ENCODE data around the gene TRIML2.

The TRIML2 gene

DNA sequence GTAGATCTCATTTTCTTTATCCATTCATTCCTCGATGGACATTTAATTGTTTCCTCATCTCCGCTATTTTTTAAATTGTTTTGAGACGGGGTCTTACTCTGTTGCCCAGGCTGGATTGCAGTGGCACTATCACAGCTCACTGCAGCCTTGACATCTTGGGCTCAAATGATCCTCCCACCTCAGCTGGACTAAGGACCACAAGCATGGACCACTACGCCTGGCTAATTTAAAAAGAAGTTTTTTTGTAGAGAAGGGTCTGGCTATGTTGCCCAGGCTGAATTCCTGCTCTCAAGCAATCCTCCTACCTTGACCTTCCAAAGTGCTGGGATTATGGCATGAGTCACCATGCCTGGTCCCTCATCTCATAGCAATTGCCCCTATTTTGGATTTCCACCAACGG is 22.8 kb upstream of the TRIML2 start:
- TF ChIP-seq, protein P1, sequence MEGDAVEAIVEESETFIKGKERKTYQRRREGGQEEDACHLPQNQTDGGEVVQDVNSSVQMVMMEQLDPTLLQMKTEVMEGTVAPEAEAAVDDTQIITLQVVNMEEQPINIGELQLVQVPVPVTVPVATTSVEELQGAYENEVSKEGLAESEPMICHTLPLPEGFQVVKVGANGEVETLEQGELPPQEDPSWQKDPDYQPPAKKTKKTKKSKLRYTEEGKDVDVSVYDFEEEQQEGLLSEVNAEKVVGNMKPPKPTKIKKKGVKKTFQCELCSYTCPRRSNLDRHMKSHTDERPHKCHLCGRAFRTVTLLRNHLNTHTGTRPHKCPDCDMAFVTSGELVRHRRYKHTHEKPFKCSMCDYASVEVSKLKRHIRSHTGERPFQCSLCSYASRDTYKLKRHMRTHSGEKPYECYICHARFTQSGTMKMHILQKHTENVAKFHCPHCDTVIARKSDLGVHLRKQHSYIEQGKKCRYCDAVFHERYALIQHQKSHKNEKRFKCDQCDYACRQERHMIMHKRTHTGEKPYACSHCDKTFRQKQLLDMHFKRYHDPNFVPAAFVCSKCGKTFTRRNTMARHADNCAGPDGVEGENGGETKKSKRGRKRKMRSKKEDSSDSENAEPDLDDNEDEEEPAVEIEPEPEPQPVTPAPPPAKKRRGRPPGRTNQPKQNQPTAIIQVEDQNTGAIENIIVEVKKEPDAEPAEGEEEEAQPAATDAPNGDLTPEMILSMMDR (IDR thresholded peaks at IDR 0.05; ENCODE audit: insufficient read depth, low read length, poor library complexity, severe bottlenecking) = no peak
- Histone ChIP-seq H3K36me3 (ENCODE audit: control insufficient read depth, insufficient read depth, low read length) (no peaks in the 10 kb centered on the region), H3K27me3 (replicated peaks; ENCODE audit: control insufficient read depth, insufficient read depth, low read length) (no peaks in the 10 kb centered on the region), H3K4me3 (replicated peaks; ENCODE audit: low read depth, low read length) (no peak overlapping the region)
- no peak for DNase-seq (ENCODE audit: extremely low read depth, insufficient read length)

DNA sequence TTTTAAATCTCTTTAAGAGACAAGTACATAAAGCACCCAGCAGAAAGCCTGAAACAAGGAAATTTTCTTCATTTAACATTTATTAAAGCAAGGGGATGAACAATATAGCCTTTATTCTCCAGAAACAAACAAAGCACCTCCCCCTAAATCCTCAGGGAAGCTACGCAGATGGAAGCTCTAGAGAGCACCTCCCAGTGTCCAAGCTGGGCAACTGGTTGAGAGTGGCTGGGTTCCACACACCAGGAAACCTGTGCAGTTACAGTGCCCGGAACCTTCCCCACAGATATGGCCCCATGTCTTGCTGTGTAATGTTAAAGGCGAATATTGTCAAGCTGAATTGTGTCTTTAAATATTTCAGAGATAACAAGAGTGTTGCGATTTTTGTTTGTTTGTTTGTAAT is 21.0 kb upstream of the TRIML2 start:
- TF ChIP-seq, protein P1 (IDR thresholded peaks at IDR 0.05; ENCODE audit: insufficient read depth, low read length, poor library complexity, severe bottlenecking) = no peak
- no peaks in the 10 kb centered on the region for H3K36me3 ChIP-seq (ENCODE audit: control insufficient read depth, insufficient read depth, low read length)
- DNase-seq (ENCODE audit: extremely low read depth, insufficient read length) = no peak
- H3K4me3 ChIP-seq (replicated peaks; ENCODE audit: low read depth, low read length) = no peak overlapping the region
- H3K27me3 ChIP-seq (replicated peaks; ENCODE audit: control insufficient read depth, insufficient read depth, low read length) = no peaks in the 10 kb centered on the region

GRCh38 chr4:188127214-188127874 is 17.9 kb upstream of the TRIML2 start:
- DNase-seq (ENCODE audit: extremely low read depth, insufficient read length) = no peak
- no peak overlapping the region for H3K4me3 ChIP-seq (replicated peaks; ENCODE audit: low read depth, low read length)
- TF ChIP-seq, protein P1 (IDR thresholded peaks at IDR 0.05; ENCODE audit: insufficient read depth, low read length, poor library complexity, severe bottlenecking) = no peak
- H3K27me3 ChIP-seq (replicated peaks; ENCODE audit: control insufficient read depth, insufficient read depth, low read length) = no peaks in the 10 kb centered on the region
- no peaks in the 10 kb centered on the region for H3K36me3 ChIP-seq (ENCODE audit: control insufficient read depth, insufficient read depth, low read length)

- Histone ChIP-seq H3K36me3 (ENCODE audit: control insufficient read depth, insufficient read depth, low read length) (no peaks in the 10 kb centered on the region), H3K4me3 (replicated peaks; ENCODE audit: low read depth, low read length) (no peak overlapping the region), H3K27me3 (replicated peaks; ENCODE audit: control insufficient read depth, insufficient read depth, low read length) (no peaks in the 10 kb centered on the region)
- TF ChIP-seq, protein P1 (IDR thresholded peaks at IDR 0.05; ENCODE audit: insufficient read depth, low read length, poor library complexity, severe bottlenecking) = no peak
- no peak for DNase-seq (ENCODE audit: extremely low read depth, insufficient read length)
Observed at GRCh38 chr4:188121530-188121929, 12.1 kb upstream of the TRIML2 start.

DNA sequence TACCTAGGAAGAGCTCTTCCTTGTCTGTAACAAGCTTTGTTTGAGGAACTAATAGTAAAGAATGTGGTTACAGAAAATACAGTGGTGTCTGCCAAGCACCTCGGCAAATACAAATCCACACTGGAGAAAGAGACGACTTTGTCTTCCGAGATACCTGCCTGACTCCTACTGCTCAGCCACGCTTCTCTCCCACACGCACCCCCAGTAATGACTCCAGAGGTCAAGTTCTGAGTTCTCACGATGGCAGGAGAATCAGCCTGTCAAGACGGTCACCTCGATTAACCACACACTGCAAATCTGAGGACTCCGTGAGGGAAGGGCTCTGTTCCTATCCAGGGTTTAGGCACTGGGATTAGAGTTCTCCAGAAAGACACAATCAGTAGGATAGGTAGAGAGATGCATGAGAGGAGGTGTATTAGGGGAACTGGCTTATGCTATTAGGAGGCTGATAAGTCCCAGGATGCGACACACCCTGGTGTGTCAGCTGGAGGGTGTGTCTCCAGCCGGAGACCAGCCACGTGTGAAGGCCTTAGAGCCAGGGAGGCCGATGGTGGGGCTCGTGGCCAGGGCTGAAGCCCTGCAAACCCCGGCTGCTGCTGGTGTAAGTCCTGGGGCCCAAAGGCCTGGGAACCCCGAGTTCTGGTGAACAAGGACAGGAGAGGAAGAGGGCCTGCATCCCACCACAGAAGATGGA is 8.4 kb upstream of the TRIML2 start:
- no peak for DNase-seq (ENCODE audit: extremely low read depth, insufficient read length)
- no peaks in the 10 kb centered on the region for H3K27me3 ChIP-seq (replicated peaks; ENCODE audit: control insufficient read depth, insufficient read depth, low read length)
- H3K36me3 ChIP-seq (ENCODE audit: control insufficient read depth, insufficient read depth, low read length) = no peaks in the 10 kb centered on the region
- no peak overlapping the region for H3K4me3 ChIP-seq (replicated peaks; ENCODE audit: low read depth, low read length)
- TF ChIP-seq, protein P1 (IDR thresholded peaks at IDR 0.05; ENCODE audit: insufficient read depth, low read length, poor library complexity, severe bottlenecking) = no peak

All from GM06990 (cell line).